Epithelial cell of prostate (primary cell): ENCODE data around the gene TBC1D1.

Source experiments
- DNase-seq: peaks from one replicate; pipeline ENCODE4 v3.0.0-alpha.2; 2011; ENCODE audit warnings: low read depth, low spot score
- H3K27ac ChIP-seq: fragments of 450-650 bp; 2 replicates; pipeline ENCODE4 v1.5.1; 2017; ENCODE audit warnings: mild to moderate bottlenecking

The TBC1D1 gene

GRCh38 chr4:38072578-38072977 lies 181.7 kb downstream of the TBC1D1 start:
- no peak overlapping the region for H3K27ac ChIP-seq
- DNase-seq, result no peak

DNA sequence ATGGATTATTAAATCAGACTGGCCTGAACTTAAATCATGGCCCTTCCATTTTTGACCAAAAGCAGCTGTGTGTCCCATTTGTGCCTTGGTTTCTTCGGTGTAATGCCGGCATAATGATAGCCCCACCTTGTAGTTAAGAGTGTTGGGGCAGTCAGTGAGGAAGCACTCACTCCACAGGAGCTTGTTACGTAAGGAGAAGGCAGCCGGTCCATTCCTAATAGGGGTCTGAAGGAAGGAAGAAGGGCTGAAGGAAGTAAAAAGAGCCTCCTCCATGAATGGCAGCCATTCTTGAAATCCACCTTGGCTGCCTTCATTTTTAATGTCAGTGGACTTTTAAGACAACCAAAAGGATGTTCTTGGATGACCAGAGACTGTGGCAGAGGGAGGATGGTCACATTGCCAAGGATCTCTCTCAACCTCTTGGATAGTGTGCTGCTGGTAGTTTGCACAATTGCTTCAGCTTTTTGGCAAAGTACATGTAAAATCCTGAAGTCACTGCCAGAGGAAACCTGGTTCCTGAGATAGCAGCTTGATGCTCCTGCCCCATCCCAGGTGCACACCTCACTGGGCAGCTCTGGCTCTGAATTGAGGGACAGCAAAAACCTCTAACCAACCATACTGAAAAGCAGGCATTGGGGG lies 182.8 kb downstream of the TBC1D1 start:
- DNase-seq, result no peak
- H3K27ac ChIP-seq, result no peak overlapping the region

GRCh38 chr4:38075370-38076152 lies 184.7 kb downstream of the TBC1D1 start:
- no peak overlapping the region for H3K27ac ChIP-seq
- DNase-seq, result no peak

GRCh38 chr4:38076153-38076669 lies 185.3 kb downstream of the TBC1D1 start:
- DNase-seq, result no peak
- H3K27ac ChIP-seq, result no peak overlapping the region

DNA sequence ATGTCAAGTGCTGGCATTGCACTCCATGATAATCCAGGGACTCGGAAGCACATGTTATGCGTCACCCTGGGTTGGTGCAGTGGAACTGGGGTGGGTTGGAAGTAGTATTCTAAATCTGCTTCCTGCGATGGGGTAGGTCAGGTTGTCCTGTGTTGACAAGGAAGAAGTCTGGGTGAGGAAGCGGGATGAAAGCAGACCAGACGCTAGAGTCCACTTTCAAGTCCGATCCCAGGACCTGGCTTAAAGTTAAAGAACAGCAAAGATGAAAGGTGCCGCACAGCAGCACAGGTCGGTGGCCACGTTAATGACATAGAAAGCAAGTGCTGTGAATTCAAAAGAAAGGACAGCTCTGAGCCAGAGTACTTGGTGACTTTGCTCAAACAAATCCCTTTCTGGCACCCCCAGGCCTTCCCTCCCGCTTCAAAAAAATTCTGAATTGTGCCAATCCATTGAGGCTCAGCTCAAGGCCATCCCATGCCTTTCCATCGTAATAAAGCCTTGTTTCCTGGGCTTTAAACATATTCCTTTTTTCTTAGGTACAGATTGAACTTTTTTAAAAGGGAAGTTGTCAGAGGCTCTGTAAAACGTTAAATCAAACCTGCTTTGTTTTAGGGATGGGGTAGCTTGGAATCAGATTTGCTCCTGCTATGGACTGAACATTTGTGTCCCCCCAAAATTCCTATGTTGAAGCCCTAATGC lies 187.1 kb downstream of the TBC1D1 start:
- no peak overlapping the region for H3K27ac ChIP-seq

DNA sequence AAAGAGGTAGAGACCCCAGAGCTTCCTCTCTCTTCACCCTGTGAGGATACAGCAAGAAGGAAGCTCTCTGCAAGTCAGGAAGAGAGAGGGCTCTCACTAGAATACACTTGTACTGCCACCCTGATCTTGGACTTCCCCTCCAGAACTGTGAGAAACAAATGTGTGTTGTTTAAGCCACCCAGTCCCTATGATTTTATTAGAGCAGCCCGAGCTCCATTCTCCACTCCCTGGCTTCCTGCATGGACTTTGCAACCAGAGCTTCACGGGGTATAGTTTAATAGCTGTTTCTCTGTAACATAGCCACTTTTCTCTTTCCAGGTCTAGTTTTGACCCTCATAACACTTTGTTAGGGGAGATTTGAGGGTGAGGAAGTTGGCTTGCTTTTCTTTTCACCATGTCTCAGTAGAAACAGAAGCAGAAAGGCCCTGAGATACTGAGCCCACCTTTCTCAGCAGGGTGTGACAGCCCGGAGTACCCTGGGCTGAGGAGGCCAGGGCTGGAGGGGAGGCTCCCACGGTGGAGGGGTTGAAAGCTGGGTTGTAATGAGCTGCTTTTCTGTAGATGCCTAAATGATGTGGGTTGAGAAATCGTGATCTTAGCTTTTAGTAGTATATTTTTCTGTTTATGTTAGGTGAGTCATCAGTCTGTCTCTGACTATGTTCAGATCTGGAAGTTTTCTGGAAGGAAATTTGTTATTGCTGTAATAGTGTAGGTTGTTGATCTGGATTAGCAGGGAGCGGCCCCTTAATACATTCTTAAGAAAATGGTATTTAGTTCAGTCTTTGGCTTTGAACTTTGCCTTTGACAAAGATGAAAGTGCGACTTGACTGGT lies 187.9 kb downstream of the TBC1D1 start:
- no peak for DNase-seq
- no peak overlapping the region for H3K27ac ChIP-seq

More for the DNA sequence above, 187.1 kb downstream of the TBC1D1 start:
- DNase-seq, result no peak

DNA sequence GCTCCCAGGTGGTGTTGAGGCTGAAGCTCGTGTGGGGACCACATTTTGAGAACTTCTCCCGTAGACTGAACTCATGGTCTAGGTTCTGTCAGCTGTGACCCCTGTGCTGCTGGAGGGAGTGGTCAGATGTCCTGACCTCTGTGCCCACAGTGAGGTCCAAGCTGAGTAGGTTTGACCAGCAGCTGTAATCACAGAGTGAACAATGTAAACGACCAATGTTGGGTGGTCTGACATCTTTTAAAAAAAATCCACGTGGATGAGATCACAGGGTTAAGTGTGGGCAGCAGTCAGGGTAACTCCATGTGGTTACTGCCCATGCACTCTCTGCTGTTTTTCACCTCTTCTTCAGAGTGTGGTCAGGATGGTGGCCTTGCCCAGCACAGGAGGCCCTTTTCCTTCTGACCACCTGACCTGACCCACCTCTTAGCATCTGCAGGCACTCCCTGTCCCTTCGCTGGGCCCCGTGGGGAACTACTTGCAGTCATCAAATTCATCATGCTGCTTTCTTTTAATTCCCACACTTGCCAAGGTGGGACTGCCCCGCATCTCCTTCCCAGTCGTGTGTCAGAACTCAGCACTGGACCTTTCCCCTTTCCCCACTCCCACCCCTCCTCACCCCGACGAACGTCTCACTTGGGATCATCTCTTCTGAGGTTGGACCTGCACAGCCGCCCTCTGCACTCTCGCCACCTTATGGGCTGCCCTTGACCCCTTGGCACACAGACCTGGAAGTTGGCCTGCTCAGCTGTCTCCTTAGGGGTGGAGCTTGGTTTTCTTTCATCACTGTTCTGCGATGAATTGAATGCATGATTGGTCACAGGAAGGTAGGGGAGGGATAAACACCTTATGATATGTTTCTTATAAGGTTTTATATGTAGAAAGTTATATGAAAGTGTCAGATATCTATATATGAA lies 189.4 kb downstream of the TBC1D1 start:
- no peak for DNase-seq
- H3K27ac ChIP-seq, result no peak overlapping the region

- no peak for DNase-seq
- no peak overlapping the region for H3K27ac ChIP-seq
These were observed 191.1 kb downstream of the TBC1D1 start for GRCh38 chr4:38082021-38082420.

GRCh38 chr4:38082424-38083385 lies 191.8 kb downstream of the TBC1D1 start:
- no peak for DNase-seq
- H3K27ac ChIP-seq, result no peak overlapping the region

DNA sequence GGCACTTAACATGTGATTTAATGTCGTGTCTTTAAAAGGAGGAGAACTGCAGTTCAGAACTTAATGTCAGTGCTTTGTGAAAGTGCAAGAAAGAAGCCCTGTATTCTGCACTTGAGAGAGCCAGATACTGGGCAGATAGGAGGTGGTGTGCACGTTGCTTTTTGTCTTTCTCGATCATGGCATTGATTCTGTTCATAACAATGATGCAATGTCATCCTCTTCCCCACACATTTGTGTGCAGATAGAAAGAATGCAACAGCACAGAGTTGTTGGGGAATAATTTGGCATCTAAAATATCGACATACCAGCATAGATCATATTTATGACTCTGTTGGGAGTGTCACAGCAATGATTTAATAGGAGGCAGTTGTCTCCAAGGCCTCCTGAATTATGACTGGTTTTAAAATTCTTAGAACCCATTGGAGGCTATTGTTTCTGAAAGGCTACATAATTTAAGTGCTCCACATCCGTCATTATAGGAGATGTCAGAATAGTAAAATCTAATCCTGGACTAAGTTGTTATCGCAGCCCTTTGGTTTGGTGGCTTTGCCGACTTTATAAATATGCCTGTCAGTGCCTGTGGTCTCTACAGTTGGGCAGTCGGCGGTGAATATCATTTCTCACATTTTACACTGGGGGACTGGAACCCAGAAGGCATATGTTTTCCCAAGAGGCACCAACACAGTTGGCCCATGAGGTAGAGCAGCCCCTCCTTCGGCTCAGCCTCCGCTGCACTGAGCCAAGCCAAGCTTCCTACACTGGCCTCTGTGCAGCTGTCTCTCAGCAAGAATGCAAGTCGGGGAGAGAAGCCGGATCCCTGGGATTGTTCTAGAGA lies 194.2 kb downstream of the TBC1D1 start:
- DNase-seq, result no peak
- no peak overlapping the region for H3K27ac ChIP-seq

GRCh38 chr4:38085751-38086150 lies 194.9 kb downstream of the TBC1D1 start:
- no peak for DNase-seq
- H3K27ac ChIP-seq, result no peak overlapping the region

- no peak overlapping the region for H3K27ac ChIP-seq
- DNase-seq, result no peak
These were observed 195.4 kb downstream of the TBC1D1 start for GRCh38 chr4:38086151-38086848.

DNA sequence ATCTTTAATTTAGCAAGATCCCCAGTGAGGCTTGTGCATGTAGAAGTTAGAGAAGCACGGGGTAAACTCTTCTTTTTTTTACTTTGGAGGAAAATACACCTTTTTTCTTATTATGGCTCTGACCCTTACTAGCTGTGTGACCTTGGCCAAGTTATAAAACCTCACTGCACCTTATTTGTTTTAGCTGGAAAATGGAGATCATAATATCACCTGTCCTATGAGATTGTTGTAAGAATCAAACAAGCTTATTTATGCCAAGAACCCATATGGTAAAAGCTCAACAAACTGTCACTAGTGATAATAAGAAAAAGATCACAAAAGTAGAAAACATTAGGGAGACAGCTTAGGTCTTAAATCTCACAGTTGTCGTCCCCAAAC lies 196.0 kb downstream of the TBC1D1 start:
- no peak overlapping the region for H3K27ac ChIP-seq
- DNase-seq, result no peak

DNA sequence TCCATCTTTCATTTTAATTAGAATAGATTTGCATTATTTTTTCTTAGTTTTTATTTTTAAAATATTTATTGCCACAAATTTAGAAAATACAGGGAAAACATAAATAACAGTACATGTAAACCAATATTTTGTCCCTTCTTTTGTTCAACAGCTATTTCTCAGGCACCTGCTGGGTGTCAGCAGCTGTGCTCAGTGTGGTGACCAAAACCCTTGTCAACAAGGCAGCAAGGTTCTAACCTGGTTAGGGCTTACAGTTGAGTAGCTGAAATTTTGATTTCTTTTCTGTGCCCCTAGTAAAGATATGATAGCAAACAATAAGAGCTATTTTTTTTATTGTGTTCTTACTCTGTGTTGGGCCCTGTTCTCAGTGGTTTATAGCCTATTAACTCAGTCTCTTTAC lies 197.4 kb downstream of the TBC1D1 start:
- no peak overlapping the region for H3K27ac ChIP-seq
- no peak for DNase-seq

DNA sequence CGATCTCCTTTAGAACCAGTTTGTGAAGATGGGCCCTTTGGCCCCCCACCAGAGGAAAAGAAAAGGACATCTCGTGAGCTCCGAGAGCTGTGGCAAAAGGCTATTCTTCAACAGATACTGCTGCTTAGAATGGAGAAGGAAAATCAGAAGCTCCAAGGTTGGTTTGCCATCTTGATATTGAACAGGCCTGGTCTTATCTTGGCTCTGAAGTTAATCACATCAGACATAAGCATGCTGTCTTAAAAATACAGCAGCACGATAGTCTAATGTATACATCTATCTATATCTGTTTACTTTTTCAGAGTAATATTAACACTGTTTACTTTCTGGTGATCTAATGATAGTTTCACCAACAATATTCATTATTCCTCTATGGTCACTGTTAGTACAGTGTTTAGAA lies 199.1 kb downstream of the TBC1D1 start:
- no peak overlapping the region for H3K27ac ChIP-seq
- no peak for DNase-seq

- no peak overlapping the region for H3K27ac ChIP-seq
- DNase-seq, result no peak
These were observed 199.8 kb downstream of the TBC1D1 start for GRCh38 chr4:38090455-38091246.
